Measurements from ENCODE around the gene POLR2F.

POLR2F gene

GRCh38 chr22:37982151-37982785 lies 28.8 kb downstream of the POLR2F start:
- DNase-seq (ENCODE audit: low read depth in 2 of 2) = no peak

DNA sequence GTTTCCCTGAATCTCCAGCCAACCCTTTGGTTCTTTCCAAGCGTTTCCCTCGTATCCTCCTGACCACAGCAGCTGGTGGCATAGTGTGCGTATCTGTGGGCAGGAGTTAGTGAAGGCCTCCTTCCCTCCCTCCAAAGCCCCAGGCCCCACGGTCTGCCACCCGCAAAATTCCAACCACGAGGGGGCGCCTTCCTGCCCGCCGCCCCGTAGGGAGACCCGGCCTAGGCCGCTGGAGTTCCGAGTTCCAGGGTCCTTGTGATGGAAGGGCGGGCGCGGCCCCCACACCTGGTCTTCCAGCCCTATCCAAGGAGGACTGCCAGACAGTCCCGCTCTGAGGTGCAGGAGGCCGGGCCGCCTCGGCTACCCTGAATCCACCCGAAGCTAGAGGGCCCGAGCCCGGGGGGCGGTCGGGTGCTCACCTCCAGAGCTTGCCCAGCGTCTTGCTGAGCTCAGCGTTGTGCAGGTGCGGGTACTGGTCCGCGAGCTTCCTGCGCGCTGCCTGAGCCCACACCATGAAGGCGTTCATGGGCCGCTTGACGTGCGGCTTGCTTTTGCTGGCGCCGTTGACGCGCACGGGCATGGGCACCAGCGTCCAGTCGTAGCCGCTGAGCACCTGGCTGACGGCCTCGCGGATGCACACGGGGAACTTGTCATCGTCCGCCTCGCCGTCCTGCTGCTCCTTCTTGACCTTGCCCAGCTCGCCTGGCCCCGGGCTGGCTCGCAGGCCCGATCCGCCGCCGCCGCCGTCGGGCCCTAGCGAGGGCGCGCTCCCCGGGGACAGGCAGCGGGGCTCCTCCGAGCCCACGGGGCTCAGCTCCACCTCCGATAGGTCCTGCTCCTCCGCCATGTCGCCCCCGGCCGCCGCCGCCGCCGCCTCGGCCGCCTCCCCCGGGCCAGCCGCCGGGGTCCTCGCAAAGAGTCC lies 29.7 kb downstream of the POLR2F start:
- no peak for DNase-seq (ENCODE audit: low read depth in 2 of 2)

GRCh38 chr22:37983860-37984791 lies 30.6 kb downstream of the POLR2F start, which contains the start of gene SOX10:
Gene SOX10, minus strand, starts transcription at chr22:37984555. Its CDS starts 771 bp downstream, at chr22:37983784.
- no peak for DNase-seq (ENCODE audit: low read depth in 2 of 2)

DNA sequence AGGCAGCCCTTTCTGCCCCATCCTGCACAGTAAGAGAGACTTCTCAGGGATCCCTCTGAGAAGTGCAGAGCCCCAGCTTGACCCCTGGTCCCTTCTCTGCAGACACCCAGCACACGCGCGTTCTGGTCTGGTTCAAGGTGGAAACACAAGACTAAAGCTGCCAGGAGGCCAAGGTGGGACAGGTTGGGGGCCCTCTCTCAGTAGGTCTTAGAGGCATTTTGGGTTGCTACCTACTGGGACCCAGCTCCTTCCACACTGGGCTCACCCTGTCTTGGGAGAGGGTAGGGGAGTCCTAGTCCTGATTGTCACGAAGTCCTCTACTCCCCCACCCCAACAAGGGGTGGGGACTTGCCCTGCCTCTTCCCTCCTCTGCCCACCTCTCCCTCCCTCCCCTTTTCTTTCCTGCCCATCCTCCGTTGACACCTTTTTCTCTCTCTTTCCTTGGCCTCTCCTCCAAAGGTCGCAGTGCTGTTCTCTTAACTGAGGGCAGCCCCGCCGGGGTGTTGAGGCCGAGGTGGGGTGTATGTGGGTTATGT lies 31.6 kb downstream of the POLR2F start:
- DNase-seq (ENCODE audit: low read depth in 2 of 2) = no peak

- no peak for DNase-seq (ENCODE audit: low read depth in 2 of 2)
These were observed 32.3 kb downstream of the POLR2F start for GRCh38 chr22:37985751-37986281.

DNA sequence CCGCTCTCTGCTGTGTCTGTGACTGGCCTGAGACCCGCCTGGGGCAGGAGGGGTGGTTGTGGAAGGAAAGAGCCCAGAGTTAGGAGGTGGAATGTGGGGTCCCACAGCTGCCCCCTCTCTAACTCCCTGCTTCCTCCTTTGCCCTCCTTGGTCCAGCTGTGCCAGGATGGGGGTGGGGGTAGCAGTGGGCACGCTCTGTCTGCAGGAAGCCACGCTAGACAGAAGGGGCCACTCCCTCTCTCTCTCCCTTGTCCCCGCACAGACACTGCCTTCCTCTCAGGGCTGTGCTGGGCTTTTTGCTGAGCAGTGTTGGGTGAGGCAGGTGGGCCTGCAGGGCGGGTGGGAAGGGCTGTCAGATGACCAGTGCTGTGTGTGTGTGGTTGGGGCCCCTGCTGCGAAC lies 32.9 kb downstream of the POLR2F start:
- no peak for DNase-seq (ENCODE audit: low read depth in 2 of 2)

GRCh38 chr22:37989146-37990045 lies 35.9 kb downstream of the POLR2F start:
- no peak for DNase-seq (ENCODE audit: low read depth in 2 of 2)

DNA sequence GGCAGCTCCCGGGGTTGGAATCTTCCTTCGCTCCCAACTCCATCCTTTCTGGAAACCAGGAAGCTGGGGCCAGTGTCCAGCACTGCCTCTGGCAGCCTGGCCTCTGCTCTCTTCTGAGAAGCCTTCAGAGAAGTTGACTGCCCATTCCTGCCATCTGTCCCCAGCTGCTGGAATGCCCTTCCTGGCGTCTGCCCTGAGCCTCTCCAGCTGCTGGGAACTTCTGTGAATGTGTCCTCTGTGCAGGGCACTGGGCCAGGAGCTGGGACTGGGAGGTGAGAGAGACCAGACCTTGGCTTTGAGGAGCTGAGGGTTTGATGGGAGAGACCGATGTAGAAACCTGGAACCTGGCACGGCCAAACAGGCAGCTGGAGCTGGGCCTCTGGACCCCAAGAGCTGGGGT lies 36.8 kb downstream of the POLR2F start:
- no peak for DNase-seq (ENCODE audit: low read depth in 2 of 2)

DNA sequence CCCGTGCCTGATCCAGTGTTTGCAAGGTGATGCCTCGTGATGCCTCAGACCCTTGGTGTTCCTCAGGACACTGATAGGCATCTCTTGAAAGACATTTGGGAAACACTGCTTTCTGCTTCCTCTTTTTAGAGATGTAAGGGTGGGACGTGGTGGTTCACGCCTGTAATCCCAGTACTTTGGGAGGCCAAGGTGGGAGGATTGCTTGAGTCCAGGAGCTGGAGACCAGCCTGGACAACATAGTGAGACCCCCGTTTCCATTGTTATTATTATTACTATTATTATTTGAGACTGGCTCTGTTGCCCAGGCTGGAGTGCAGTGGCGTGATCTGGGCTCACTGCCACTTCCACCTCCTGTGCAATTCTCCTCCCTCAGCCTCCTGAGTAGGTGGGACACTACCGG lies 37.4 kb downstream of the POLR2F start:
- no peak for DNase-seq (ENCODE audit: low read depth in 2 of 2)

DNA sequence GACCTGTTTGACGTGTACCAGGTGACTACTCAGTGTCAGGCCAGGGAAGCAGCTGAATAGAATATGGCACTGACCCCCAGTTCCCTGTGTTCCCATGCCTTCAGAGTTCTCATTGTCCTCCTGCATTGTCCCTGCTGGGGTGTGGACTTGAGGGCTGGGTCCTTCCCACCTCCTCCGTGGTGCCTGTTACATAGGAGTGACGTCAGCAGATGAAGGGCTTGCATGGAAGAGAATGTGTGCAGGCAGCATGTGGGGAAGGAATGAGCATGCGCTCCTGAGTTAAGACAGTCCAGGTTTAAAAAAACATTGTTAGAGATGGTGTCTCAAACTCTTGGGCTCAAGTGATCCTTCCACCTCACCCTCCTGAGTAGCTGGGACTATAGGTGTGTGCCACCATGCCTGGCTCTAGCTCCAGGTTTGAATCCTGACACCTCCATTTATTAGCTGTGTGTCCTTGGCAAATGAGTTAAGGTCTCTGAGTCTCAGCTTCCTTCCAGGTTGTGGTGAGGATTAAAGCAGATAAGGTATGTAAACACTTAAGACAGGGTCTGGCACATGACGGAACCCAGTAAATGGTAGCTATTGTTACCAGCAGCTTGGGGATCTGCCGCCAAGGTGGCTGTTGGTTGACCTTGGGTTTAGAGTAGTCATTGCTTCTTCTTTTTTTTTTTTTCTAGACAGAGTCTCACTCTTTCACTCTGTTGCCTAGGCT lies 38.4 kb downstream of the POLR2F start:
- no peak for DNase-seq (ENCODE audit: low read depth in 2 of 2)

GRCh38 chr22:37994049-37994448 lies 40.5 kb downstream of the POLR2F start:
- no peak for DNase-seq (ENCODE audit: low read depth in 2 of 2)

- DNase-seq (ENCODE audit: low read depth in 2 of 2) = no peak
These were observed 41.5 kb downstream of the POLR2F start for GRCh38 chr22:37994982-37995381.

GRCh38 chr22:37995460-37995859 lies 42.0 kb downstream of the POLR2F start:
- no peak for DNase-seq (ENCODE audit: low read depth in 2 of 2)

DNA sequence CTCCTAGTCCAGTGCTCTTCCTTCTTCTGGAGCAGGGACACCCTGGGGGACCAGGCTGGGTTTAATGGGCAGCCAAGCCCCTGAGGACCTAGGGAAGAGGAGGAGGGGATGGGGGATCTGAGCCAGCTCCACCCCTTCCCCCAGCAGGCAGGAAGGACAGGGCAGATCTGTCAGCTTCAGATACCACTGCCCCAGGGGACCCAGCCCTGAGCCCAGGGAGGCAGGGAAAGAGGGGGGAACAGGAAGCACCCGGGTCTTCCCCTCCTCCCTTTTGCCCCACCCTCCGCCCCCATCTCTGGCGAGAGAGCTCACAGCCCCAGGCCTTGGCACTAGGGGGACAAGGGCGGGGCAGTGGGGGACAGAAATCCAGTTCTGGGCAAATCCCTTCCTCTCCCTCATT lies 42.6 kb downstream of the POLR2F start:
- DNase-seq (ENCODE audit: low read depth in 2 of 2) = no peak

GRCh38 chr22:37996515-37997246 lies 43.2 kb downstream of the POLR2F start:
- no peak for DNase-seq (ENCODE audit: low read depth in 2 of 2)

GRCh38 chr22:37998543-37998942 lies 45.0 kb downstream of the POLR2F start:
- DNase-seq (ENCODE audit: low read depth in 2 of 2) = no peak

- no peak for DNase-seq (ENCODE audit: low read depth in 2 of 2)
These were observed 45.7 kb downstream of the POLR2F start for GRCh38 chr22:37999236-37999635.

- no peak for DNase-seq (ENCODE audit: low read depth in 2 of 2)
These were observed 46.3 kb downstream of the POLR2F start for GRCh38 chr22:37999640-38000272.

GRCh38 chr22:38005943-38006342 lies 52.4 kb downstream of the POLR2F start:
- DNase-seq (ENCODE audit: low read depth in 2 of 2) = no peak
